ENCODE measurements around the gene ATAD2B.

DNA sequence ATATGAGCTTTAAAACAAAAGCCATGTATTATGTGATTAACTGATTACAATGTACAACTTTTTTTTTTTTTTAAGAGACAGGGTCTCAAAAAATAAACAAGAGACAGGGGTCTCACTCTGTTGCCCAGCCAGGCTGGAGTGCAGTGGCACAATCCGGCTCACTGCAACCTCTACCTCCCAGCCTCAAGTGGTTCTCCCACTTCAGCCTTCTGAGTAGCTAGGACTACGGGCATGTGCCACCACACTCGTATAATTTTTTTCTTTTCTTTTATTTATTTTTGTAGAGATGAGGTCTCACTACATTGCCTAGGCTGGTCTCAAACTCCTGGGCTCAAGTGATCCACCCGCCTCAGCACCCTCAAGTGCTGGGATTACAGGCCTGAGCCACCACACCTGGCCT is 103.1 kb downstream of the ATAD2B start:
- TF ChIP-seq EZH2 (IDR thresholded peaks at IDR 0.05; ENCODE audit: insufficient read depth, poor library complexity, severe bottlenecking) = no peak
- no peak for TF ChIP-seq EZH2phosphoT487 (IDR thresholded peaks at IDR 0.05; ENCODE audit: insufficient read depth, low read depth)
